NCI-H187 (cell line): Measurements from ENCODE around the gene CROCC.

Source experiments
- DNase-seq, 2 experiments: peaks; one replicate each; lab custom pipeline; 2025; lab: John Stamatoyannopoulos, UW

Gene CROCC

DNA sequence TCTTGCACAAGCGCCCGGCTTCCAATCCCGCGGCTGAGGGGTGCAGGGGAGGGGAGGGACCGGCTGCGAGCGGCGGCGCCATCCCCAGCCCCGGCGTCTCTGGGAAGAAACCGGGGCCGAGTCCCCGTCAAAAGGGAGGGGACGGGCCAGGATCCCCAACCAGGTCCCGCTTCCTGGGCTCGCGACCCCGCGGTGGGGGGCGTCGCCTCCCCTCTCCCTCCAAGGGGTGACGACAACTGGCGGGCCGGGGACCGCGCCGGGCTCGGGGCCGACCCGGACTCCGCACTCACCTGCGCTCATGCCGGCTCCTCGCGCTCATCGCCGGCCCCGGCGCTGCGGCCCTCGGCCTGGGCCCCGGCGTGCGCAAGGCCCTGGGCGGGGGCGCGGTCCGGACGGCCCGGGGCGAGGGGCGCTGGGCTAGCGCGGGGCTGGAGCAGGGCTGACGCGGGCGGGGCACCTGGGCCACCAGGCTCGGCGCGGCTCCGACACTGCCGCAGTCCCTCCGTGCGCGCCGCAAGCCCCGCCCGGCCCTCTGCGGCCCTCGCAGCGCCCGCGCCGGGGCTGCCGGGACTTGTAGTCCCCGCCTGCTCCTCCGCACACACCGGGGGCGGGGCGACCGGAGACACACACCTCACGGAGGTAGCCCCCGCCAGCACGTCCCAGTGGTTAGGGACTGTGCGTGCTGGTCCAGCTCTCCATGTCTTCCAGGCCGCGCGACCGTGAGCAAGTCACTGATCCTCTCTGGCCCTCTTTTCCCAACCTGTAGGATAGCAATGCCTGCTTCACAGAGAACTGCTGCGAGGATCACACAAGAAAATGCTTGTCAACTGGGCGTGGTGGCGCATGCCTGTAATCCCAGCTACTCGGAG, 89.9 kb downstream of the CROCC start, which contains the start of gene ATP13A2:
ATP13A2 (minus strand) TSS at position 490 of the 869 bp plus-strand sequence; CDS start at position 300, 190 bp downstream.
- DNase-seq, result peak; percentile 31 to 84

DNA sequence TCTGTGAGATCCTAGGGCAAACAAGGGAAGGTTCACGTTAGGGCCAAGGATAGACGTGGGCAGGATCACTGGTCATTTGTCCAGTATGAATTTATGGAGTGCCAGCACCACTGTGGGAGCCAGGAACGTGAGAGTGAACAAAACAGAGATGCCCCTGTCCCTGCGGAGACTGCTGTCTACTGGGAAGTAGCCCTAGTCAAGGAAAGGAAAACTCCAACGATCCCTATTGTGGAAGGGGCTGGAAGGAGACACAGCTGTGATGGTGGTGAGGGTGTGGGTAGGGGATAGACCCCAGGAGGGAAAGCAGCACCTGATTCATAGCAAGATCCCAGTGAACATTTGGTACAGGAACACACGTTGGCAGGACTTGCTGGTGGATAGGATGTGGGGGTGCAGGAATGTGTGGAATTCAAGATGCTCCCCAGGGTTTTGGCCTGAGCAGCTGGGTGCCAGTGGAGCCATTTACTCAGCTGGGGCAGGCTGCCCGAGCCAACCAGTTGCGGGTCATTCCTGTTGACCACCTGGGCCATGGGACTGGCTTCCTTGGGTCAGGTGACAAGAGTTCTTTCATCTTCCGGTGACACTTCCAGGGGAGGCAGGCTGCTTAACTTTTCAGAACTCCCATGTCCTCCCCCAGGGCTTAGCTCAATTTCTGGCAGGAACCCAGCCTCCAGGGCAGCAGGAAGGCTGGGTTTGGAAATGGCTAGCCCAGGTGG, 91.2 kb downstream of the CROCC start:
- no peak for DNase-seq

DNA sequence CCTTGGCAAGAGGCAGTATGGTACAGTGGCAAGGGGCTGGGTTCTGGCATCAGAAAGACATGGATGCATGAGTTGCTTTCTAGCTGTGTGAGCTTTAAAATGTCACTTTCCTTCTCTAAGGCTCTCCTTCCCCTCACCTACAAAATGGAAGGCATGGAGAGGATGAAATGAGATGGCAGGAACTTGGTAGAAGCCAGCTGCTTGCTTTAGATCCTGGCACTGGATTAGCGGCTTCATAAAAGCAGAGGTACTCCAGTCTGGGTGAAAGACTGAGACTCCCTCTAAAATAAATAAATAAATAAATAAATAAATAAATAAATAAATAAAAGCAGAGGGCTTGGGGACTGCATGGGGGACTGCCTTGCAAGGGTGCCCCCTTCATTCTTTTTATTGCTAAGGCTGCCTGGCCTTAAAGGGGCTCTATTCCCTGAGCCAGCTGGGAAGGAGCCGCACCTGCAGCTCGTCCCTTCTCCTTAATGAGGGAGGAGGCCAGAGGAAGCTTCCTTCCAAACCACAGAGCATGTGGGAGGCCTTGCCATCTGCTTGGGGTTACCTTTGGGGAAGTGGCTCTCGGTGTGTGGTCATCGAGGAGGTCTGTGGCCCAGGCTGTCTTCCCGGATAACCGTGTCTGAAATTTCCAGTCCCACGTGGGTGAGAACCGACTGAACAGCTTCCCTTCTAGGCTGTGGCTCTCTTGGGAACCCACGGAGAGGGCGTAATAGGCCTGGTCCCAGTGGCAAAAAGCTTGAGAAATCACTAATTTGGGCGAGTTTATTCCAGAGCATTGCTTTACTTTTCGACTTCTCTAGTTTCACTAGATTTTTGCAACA, 92.0 kb downstream of the CROCC start:
- no peak for DNase-seq

DNA sequence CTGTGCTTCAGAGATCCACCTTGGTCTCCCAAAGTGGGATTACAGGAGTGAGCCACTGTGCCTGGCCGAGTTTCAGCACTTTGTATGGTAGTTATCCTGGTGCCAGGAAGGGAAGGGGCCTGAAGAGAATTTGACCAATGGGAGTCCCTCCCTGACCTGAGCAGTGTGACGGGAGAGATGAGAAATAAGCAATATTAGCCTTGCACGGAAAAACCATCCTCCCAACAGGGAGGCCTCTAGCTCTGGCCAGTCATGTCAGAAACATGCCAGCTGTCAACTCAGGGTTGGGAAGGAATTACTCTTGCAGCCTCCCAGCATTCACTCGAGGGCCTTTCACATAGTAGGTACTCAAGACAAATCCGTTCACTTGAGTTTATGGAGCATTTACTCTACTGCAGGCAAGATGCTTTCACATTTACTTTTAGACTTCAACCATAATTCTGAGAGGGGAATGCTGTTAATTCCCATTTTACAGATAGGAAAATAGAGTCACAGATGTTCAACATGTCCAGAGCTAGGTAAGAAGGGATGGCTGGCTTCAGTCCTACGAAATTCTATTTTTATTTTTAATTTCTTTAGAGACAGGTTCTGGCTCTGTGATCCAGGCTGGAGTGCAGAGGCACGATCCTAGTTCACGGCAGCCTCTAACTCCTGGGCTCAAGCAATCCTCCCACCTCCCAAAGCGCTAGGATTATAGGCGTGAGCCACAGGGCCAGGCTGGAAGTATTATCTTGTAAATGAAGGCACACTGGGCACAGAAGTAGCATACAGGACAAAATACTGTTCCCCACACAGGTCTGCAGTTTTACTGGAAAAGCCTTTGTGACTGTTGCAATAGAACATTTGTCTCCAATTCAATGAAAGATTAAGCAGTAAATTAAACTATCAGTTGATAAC, 93.2 kb downstream of the CROCC start:
- DNase-seq, result no peak

DNA sequence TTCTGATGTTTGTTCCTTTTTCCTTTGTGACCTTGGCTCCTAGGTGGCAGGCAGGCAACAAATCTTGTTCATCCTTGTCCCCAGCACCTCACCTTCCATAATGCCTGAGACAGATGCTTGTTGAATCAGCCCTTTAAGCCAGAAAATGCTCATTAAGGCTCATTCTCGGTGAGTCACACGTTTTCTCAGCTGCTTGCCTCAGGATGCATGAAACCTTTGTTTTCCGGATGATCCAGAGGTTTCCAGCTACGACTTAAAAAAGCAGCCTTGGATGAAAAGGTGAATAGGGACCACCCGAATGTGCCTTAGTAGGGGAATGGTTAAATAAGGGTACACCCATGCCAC, 94.6 kb downstream of the CROCC start:
- no peak for DNase-seq

DNA sequence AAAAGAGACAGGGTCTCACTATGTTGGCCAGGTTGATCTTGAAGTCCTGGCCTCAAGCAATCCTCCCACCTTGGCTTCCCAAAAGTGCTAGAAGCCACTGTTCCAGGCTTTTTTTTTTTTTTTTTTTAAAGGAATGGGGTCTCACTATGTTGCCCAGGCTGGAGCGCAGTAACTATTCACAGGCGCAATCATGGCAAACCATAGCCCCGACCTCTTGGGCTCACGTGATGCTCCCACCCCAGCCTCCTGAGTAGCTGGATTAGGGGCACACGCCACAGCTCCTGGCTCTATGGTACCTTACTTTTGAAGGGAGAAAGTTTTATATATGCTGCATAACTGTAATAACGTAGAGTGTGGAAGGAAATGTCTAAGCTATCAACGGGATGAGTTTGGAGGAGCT, 95.7 kb downstream of the CROCC start:
- DNase-seq, result no peak

DNA sequence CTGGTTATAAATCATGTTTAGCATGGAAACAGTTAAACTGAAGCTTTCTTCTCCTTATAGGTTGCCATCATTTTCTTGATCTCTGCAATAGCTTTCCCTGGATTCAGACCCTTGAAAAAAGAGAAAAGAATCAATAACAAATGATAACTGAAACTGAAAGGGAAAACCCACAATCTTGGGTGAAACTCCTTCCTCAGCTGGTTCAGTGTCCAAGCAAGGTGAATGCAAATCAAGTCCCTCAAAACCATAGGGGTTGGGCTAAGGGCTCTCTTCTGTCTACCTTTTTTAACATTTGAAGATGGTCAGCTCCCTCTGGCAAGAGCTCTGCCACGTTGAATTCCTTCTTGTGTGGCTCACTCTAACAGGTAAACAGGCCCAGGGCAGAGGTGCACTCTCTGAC, 97.1 kb downstream of the CROCC start:
- DNase-seq, result no peak

DNA sequence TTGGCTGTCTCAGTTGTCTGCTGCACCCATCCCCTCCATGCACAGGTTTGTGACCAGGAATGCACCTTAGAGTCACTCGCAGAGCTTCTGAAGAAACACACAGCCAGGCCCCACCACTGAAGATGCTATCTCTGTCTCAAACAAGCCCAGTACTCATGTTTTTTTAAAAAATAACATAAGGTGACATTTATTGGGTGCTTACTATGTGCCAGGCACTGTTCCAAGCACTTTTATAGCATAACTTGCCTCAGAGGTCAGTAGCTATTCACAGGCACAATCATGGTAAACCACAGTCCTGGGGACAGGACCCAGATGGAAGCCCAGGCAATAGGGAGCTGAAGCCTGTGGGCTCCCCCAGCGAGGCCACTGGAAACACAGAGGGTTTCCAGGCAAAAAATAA, 98.8 kb downstream of the CROCC start:
- DNase-seq, result no peak

DNA sequence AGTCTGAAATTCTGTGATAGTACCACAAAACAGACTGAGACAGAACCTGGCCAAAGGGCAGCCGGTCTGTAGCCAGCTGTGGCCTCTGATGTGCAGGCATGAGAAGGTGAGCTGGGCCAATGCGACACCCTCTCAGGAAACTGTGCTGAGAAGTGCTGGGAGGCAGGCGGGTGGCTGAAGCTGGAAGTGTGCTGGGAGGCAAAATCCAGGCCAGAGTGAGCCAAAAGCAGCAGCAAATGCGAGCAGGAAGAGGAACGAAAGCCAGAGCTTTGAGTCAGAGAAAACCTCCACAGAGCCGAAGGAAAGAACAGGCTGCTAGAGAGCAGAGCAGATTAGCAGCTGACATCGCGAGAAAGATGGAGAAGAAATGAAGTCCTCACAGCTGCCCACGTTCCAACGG, 100.2 kb downstream of the CROCC start:
- DNase-seq, result no peak
